ENCODE results near the gene ARHGEF16.

ARHGEF16 gene

DNA sequence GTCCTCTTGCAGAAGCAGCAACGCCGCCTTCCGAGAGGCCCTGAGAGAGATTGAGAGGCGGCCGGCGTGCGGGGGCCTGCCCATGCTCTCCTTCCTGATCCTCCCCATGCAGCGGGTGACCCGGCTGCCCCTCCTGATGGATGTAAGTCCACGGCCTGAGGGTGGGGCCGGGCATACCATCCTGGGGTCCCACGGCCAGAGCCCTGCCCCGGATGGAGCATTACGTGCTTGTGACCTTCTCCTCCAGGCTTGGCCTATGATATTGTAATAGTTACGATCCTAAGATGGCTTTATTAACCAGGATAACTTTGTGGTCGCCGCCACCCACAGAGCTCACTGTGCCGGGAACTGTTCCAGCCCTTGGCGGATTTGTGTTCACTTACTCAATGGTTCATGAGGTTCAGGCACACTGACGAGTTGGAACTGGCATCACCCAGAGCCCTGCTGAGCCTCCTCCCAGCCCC is 18.9 kb downstream of the ARHGEF16 start:
- H3K9me3 ChIP-seq (ENCODE audit: control insufficient read depth, low read length), result no peaks in the 10 kb centered on the region

GRCh38 chr1:3474016-3474415 is 19.6 kb downstream of the ARHGEF16 start:
- Histone ChIP-seq H3K36me3 (ENCODE audit: control insufficient read depth, insufficient read depth, low read length) (no peaks in the 10 kb centered on the region), H3K4me2 (ENCODE audit: low read length) (no peak overlapping the region), H3K27ac (no peak overlapping the region)

More for the DNA sequence above, 18.9 kb downstream of the ARHGEF16 start:
- H3K27me3 ChIP-seq (ENCODE audit: control insufficient read depth, insufficient read depth, low read length), result no peaks in the 10 kb centered on the region
- H3K4me3 ChIP-seq (ENCODE audit: low read depth, low read length), result no peak overlapping the region
- no peak for TF ChIP-seq CTCF (IDR thresholded peaks at IDR 0.05)
- no peaks in the 10 kb centered on the region for H3K79me2 ChIP-seq
- no peak overlapping the region for H3K9ac ChIP-seq
- H3K36me3 ChIP-seq (ENCODE audit: control insufficient read depth, insufficient read depth, low read length), result no peaks in the 10 kb centered on the region
- no peak overlapping the region for H3K27ac ChIP-seq
- H3K4me1 ChIP-seq, result no peaks in the 10 kb centered on the region
- no peak overlapping the region for H2AFZ ChIP-seq
- no peak overlapping the region for H3K4me2 ChIP-seq (ENCODE audit: low read length)

GRCh38 chr1:3474421-3474820 is 20.0 kb downstream of the ARHGEF16 start:
- no peak overlapping the region for H3K9ac ChIP-seq
- H3K9me3 ChIP-seq (ENCODE audit: control insufficient read depth, low read length), result no peaks in the 10 kb centered on the region
- no peak overlapping the region for H3K4me2 ChIP-seq (ENCODE audit: low read length)
- H3K4me1 ChIP-seq, result no peaks in the 10 kb centered on the region
- no peak overlapping the region for H3K27ac ChIP-seq
- H3K79me2 ChIP-seq, result no peaks in the 10 kb centered on the region
- H3K36me3 ChIP-seq (ENCODE audit: control insufficient read depth, insufficient read depth, low read length), result no peaks in the 10 kb centered on the region
- H3K27me3 ChIP-seq (ENCODE audit: control insufficient read depth, insufficient read depth, low read length), result no peaks in the 10 kb centered on the region
- no peak overlapping the region for H2AFZ ChIP-seq
- TF ChIP-seq CTCF (IDR thresholded peaks at IDR 0.05), result no peak
- no peak overlapping the region for H3K4me3 ChIP-seq (ENCODE audit: low read depth, low read length)

More at GRCh38 chr1:3474016-3474415, 19.6 kb downstream of the ARHGEF16 start:
- Histone ChIP-seq H3K4me1 (no peaks in the 10 kb centered on the region), H3K9ac (no peak overlapping the region), H3K27me3 (ENCODE audit: control insufficient read depth, insufficient read depth, low read length) (no peaks in the 10 kb centered on the region), H3K4me3 (ENCODE audit: low read depth, low read length) (no peak overlapping the region), H3K9me3 (ENCODE audit: control insufficient read depth, low read length) (no peaks in the 10 kb centered on the region), H3K79me2 (no peaks in the 10 kb centered on the region), H2AFZ (no peak overlapping the region)
- TF ChIP-seq CTCF (IDR thresholded peaks at IDR 0.05), result no peak

- Histone ChIP-seq H3K4me3 (ENCODE audit: low read depth, low read length) (no peak overlapping the region), H3K27me3 (ENCODE audit: control insufficient read depth, insufficient read depth, low read length) (no peaks in the 10 kb centered on the region), H3K36me3 (ENCODE audit: control insufficient read depth, insufficient read depth, low read length) (no peaks in the 10 kb centered on the region), H3K4me1 (no peaks in the 10 kb centered on the region), H3K9ac (no peak overlapping the region), H3K27ac (no peak overlapping the region), H2AFZ (no peak overlapping the region), H3K79me2 (no peaks in the 10 kb centered on the region), H3K9me3 (ENCODE audit: control insufficient read depth, low read length) (no peaks in the 10 kb centered on the region), H3K4me2 (ENCODE audit: low read length) (no peak overlapping the region)
- TF ChIP-seq CTCF (IDR thresholded peaks at IDR 0.05), result no peak
Measured at GRCh38 chr1:3475839-3476573, 21.5 kb downstream of the ARHGEF16 start.

DNA sequence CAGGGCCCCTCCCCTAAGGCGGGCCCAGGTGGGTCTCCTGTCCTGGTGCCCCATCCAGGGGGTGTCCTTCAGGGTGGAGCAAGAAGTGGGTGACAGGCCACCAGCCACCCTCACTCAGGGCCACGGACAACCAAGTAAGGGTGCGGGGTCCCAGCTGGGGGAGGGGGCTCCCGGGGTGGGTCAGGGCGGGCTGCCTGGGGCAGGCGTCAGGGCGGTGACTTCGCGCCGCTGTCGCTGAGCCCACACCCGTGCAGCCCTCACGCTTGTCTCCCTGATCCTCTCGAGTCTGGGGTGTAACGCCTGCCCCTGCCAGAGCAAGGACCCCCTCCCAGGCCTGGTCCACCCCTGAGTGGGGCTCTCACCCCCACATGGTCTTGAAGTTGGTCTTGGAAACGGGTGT is 22.2 kb downstream of the ARHGEF16 start:
- Histone ChIP-seq H3K9ac (no peak overlapping the region), H3K4me2 (ENCODE audit: low read length) (no peak overlapping the region), H3K4me1 (no peaks in the 10 kb centered on the region), H3K4me3 (ENCODE audit: low read depth, low read length) (no peak overlapping the region), H2AFZ (no peak overlapping the region), H3K36me3 (ENCODE audit: control insufficient read depth, insufficient read depth, low read length) (no peaks in the 10 kb centered on the region), H3K27me3 (ENCODE audit: control insufficient read depth, insufficient read depth, low read length) (no peaks in the 10 kb centered on the region), H3K9me3 (ENCODE audit: control insufficient read depth, low read length) (no peaks in the 10 kb centered on the region), H3K79me2 (no peaks in the 10 kb centered on the region), H3K27ac (no peak overlapping the region)
- no peak for TF ChIP-seq CTCF (IDR thresholded peaks at IDR 0.05)
